RWPE2 (cell line): ENCODE results near the gene SOHLH2.

Source experiments
- ATAC-seq: fragments of 200-7000 bp; cut with Tn5 transposase; 3 replicates; pipeline ENCODE4 v1.9.1; 2021; ENCODE audit warnings: low read depth
- DNase-seq: peaks from one replicate; pipeline ENCODE4 v3.0.0-alpha.2; 2020; ENCODE audit warnings: low spot score
- H3K27ac ChIP-seq: fragments of 450-650 bp; 2 replicates; pipeline ENCODE4 v1.5.1; 2017; ENCODE audit warnings: mild to moderate bottlenecking; ENCODE audit not compliant: poor library complexity, severe bottlenecking
- H3K27me3 ChIP-seq: fragments of 250-450 bp; sonication (Bioruptor Pico); 2 replicates; pipeline ENCODE4 v1.5.1; 2021; ENCODE audit warnings: mild to moderate bottlenecking, moderate library complexity; ENCODE audit not compliant: insufficient read depth, poor library complexity, severe bottlenecking
- H3K36me3 ChIP-seq: fragments of 250-450 bp; sonication (Bioruptor Pico); 2 replicates; pipeline ENCODE4 v1.5.1; 2020; ENCODE audit warnings: low read depth, mild to moderate bottlenecking, moderate library complexity
- H3K4me1 ChIP-seq: fragments of 250-450 bp; sonication (Bioruptor Pico); 2 replicates; pipeline ENCODE4 v1.5.1; 2021; ENCODE audit warnings: mild to moderate bottlenecking, moderate library complexity; ENCODE audit not compliant: insufficient read depth, poor library complexity, severe bottlenecking
- H3K4me3 ChIP-seq: fragments of 250-450 bp; sonication (Bioruptor Pico); 2 replicates; pipeline ENCODE4 v1.5.1; 2021; ENCODE audit warnings: mild to moderate bottlenecking, moderate library complexity; ENCODE audit not compliant: severe bottlenecking
- H3K9me3 ChIP-seq: fragments of 250-450 bp; sonication (Bioruptor Pico); 2 replicates; pipeline ENCODE4 v1.5.1; 2021; ENCODE audit warnings: mild to moderate bottlenecking, moderate library complexity; ENCODE audit not compliant: severe bottlenecking
- TF ChIP-seq, protein P1 (sequence below): fragments of 450-650 bp; IDR thresholded peaks from one replicate; pipeline ENCODE4 v1.5.1; 2017; ENCODE audit warnings: mild to moderate bottlenecking, moderate library complexity; ENCODE audit not compliant: poor library complexity, severe bottlenecking

Gene SOHLH2

DNA sequence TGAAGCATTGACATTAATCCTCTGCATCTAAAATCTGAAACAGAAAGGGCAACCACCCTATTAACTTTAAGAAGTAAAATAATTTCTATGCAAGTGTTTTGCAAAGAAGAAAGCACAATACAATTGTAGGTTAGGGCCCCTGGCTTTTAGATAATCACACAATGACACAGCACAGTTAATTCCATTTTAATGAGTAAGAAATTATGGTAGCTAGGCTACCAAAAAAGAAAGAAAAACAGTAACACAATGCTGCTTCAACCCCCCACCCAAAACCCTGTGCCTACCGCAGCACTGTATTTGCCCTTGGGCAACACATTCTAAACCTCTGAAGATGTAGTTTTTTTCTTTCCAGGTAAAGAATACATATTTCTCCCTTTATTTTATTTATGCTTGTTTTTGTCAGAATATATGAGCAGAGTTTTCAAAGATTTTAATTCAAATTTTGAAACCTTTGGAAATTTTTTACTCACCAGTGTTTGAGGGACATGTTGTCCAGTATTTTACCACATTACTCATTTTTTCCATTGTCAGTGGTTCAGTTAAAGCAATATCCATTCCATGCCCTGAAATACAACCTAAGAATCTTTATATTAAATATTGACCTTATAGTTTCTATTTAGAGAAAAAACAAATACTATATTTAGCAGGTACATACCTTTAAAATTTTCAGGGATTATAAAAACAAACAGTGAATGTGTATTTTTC, 21.1 kb downstream of the SOHLH2 start:
- ATAC-seq (peak; percentile 87), DNase-seq (no peak)
- H3K4me3 ChIP-seq, result no peak overlapping the region
- H3K9me3 ChIP-seq, result no peaks in the 10 kb centered on the region
- H3K4me1 ChIP-seq, result peaks cover 14% of the 10 kb centered on the region
- no peaks in the 10 kb centered on the region for H3K36me3 ChIP-seq
- TF ChIP-seq, protein P1, sequence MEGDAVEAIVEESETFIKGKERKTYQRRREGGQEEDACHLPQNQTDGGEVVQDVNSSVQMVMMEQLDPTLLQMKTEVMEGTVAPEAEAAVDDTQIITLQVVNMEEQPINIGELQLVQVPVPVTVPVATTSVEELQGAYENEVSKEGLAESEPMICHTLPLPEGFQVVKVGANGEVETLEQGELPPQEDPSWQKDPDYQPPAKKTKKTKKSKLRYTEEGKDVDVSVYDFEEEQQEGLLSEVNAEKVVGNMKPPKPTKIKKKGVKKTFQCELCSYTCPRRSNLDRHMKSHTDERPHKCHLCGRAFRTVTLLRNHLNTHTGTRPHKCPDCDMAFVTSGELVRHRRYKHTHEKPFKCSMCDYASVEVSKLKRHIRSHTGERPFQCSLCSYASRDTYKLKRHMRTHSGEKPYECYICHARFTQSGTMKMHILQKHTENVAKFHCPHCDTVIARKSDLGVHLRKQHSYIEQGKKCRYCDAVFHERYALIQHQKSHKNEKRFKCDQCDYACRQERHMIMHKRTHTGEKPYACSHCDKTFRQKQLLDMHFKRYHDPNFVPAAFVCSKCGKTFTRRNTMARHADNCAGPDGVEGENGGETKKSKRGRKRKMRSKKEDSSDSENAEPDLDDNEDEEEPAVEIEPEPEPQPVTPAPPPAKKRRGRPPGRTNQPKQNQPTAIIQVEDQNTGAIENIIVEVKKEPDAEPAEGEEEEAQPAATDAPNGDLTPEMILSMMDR, result no peak
- no peaks in the 10 kb centered on the region for H3K27me3 ChIP-seq
- H3K27ac ChIP-seq, result no peak overlapping the region

DNA sequence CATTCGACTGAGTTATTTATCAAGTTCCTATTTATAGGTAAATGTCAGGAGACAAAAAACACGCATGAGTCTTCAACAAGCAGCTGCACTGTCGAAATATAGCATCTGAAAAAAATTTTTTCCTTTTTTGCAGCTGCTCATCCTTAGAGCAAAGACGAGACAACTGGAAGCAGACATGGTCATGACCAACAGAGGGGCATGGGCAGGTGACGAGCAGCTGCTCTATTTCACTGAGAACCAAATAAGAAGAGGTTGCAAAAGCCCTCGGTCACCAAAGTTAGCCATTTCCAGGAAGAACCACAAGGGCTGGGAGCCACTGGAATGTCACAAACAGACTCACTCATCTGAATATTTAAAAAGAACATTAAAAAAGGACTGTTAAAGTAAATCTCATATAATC, 22.2 kb downstream of the SOHLH2 start:
- Histone ChIP-seq H3K4me1 (peaks cover 14% of the 10 kb centered on the region), H3K9me3 (no peaks in the 10 kb centered on the region), H3K27ac (no peak overlapping the region), H3K4me3 (no peak overlapping the region), H3K27me3 (no peaks in the 10 kb centered on the region), H3K36me3 (no peaks in the 10 kb centered on the region)
- ATAC-seq (no peak), DNase-seq (no peak)
- TF ChIP-seq, protein P1, result no peak

DNA sequence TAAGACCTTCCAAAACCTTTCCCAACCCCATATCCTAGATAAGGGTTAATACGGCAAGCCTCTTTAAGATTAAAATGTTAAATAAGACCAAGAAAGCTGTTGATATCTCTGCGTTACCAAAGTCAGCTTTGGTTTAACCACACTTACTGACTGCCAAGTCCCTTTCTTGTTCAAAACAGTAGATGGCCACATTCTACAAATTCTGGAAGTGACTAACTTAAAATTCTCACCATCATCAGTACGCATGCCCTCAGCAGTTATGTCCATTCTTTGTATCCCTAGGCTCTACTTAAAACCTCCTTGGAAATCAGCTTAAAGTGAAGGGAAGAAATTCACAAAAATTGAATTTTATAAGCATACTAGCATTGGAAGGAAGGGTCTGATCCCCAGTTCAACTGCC, 23.6 kb downstream of the SOHLH2 start:
- no peak overlapping the region for H3K27ac ChIP-seq
- H3K4me1 ChIP-seq, result peaks cover 14% of the 10 kb centered on the region
- H3K4me3 ChIP-seq, result no peak overlapping the region
- ATAC-seq, result no peak
- no peaks in the 10 kb centered on the region for H3K36me3 ChIP-seq
- H3K27me3 ChIP-seq, result no peaks in the 10 kb centered on the region
- H3K9me3 ChIP-seq, result no peaks in the 10 kb centered on the region
- no peak for DNase-seq
- TF ChIP-seq, protein P1, result no peak

DNA sequence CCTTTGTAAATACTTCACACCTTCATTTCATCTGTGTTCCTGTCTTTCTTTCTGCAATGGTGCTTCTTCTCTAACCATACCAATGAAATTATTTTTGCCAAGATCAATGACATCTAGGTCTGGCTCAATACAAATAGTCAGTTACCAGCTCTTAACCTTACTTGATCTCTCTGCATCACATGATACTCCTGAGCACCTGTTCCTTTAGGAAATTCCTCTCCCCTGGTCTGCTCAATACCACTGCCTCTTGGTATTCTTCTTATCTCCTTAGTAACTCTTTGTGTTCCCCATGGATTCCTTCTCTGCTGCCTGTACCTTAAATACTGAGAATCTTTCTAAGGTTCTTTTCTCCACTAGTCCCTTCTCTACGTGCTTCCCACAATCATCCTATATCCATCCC, 25.9 kb downstream of the SOHLH2 start:
- ATAC-seq (no peak), DNase-seq (no peak)
- H3K27me3 ChIP-seq, result no peaks in the 10 kb centered on the region
- H3K4me1 ChIP-seq, result peaks cover 9% of the 10 kb centered on the region
- no peaks in the 10 kb centered on the region for H3K9me3 ChIP-seq
- no peak overlapping the region for H3K4me3 ChIP-seq
- H3K27ac ChIP-seq, result no peak overlapping the region
- no peaks in the 10 kb centered on the region for H3K36me3 ChIP-seq
- TF ChIP-seq, protein P1, result no peak

DNA sequence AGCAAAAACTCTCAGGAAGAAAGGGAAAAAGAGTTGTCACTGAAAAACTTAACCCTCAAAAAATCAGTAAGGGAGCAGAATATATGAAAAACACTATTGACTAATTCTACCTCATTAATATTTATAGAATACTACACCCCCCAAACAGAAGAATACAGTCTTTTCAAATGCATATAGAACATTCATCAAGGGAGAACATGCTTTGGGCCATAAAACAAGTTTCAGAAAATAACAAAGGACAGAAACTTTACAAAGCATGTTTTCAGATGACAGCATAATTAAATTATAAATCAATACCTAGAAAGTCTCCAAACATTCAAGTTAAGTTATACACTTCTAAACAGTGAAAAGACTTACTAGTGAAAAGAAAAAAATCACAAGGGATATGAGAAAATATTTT, 30.5 kb downstream of the SOHLH2 start:
- ATAC-seq, result no peak
- no peaks in the 10 kb centered on the region for H3K36me3 ChIP-seq
- no peak for DNase-seq
- H3K4me1 ChIP-seq, result no peaks in the 10 kb centered on the region
- no peaks in the 10 kb centered on the region for H3K27me3 ChIP-seq
- H3K4me3 ChIP-seq, result no peak overlapping the region
- no peak overlapping the region for H3K27ac ChIP-seq
- H3K9me3 ChIP-seq, result no peaks in the 10 kb centered on the region
- TF ChIP-seq, protein P1, result no peak
